Measurements from ENCODE around the gene NDUFS2.

Gene NDUFS2

GRCh38 chr1:161196521-161197451, 5.4 kb upstream of the NDUFS2 start:
- H3K9ac ChIP-seq (ENCODE audit: insufficient read length, low read depth), result peak overlapping the region; percentile 86
- H3K4me3 ChIP-seq (ENCODE audit: insufficient read length, low read depth), result peak overlapping the region; percentile 52
- no peak for TF ChIP-seq SUZ12 (IDR thresholded peaks at IDR 0.05; ENCODE audit: extremely low read depth, insufficient read depth, insufficient read length)
- no peak for TF ChIP-seq YY1 (IDR thresholded peaks at IDR 0.05; ENCODE audit: insufficient read depth, insufficient read length)
- TF ChIP-seq ZNF274 (IDR thresholded peaks at IDR 0.05; ENCODE audit: low read depth, low read length), result no peak
- H3K27me3 ChIP-seq (ENCODE audit: insufficient read depth, insufficient read length), result no peaks in the 10 kb centered on the region
- H3K9me3 ChIP-seq (ENCODE audit: insufficient read depth, low read length), result no peaks in the 10 kb centered on the region
- H3K4me1 ChIP-seq (ENCODE audit: insufficient read depth, insufficient read length), result peaks cover 38% of the 10 kb centered on the region
- H3K36me3 ChIP-seq (ENCODE audit: insufficient read depth, insufficient read length, low read length), result peaks cover 45% of the 10 kb centered on the region
- no peak for DNase-seq (ENCODE audit: low read depth, low spot score)

- TF ChIP-seq ZNF274 (IDR thresholded peaks at IDR 0.05; ENCODE audit: low read depth, low read length), result no peak
- Histone ChIP-seq H3K9ac (ENCODE audit: insufficient read length, low read depth) (peak overlapping the region; percentile 86), H3K4me1 (ENCODE audit: insufficient read depth, insufficient read length) (peaks cover 40% of the 10 kb centered on the region)
Observed at GRCh38 chr1:161197560-161198193, 4.5 kb upstream of the NDUFS2 start.

GRCh38 chr1:161198194-161198896, 3.8 kb upstream of the NDUFS2 start:
- no peaks in the 10 kb centered on the region for H3K27me3 ChIP-seq (ENCODE audit: insufficient read depth, insufficient read length)
- TF ChIP-seq SUZ12 (IDR thresholded peaks at IDR 0.05; ENCODE audit: extremely low read depth, insufficient read depth, insufficient read length) (no peak), ZNF274 (IDR thresholded peaks at IDR 0.05; ENCODE audit: low read depth, low read length) (no peak), YY1 (IDR thresholded peaks at IDR 0.05; ENCODE audit: insufficient read depth, insufficient read length) (no peak)
- DNase-seq (ENCODE audit: low read depth, low spot score), result peak; percentile 55
- peak overlapping the region; percentile 52 for H3K4me3 ChIP-seq (ENCODE audit: insufficient read length, low read depth)
- no peaks in the 10 kb centered on the region for H3K9me3 ChIP-seq (ENCODE audit: insufficient read depth, low read length)
- peaks cover 41% of the 10 kb centered on the region for H3K4me1 ChIP-seq (ENCODE audit: insufficient read depth, insufficient read length)
- peaks cover 34% of the 10 kb centered on the region for H3K36me3 ChIP-seq (ENCODE audit: insufficient read depth, insufficient read length, low read length)
- peak overlapping the region; percentile 86 for H3K9ac ChIP-seq (ENCODE audit: insufficient read length, low read depth)

More at GRCh38 chr1:161197560-161198193, 4.5 kb upstream of the NDUFS2 start:
- H3K36me3 ChIP-seq (ENCODE audit: insufficient read depth, insufficient read length, low read length), result peaks cover 37% of the 10 kb centered on the region
- H3K27me3 ChIP-seq (ENCODE audit: insufficient read depth, insufficient read length), result no peaks in the 10 kb centered on the region
- no peaks in the 10 kb centered on the region for H3K9me3 ChIP-seq (ENCODE audit: insufficient read depth, low read length)
- DNase-seq (ENCODE audit: low read depth, low spot score), result no peak
- H3K4me3 ChIP-seq (ENCODE audit: insufficient read length, low read depth), result peak overlapping the region; percentile 52

GRCh38 chr1:161198897-161199431, 3.2 kb upstream of the NDUFS2 start, which contains the start of gene ADAMTS4:
Gene ADAMTS4 (minus strand): TSS chr1:161199054. CDS start chr1:161198627, 427 bp downstream.
- Histone ChIP-seq H3K4me1 (ENCODE audit: insufficient read depth, insufficient read length) (peaks cover 42% of the 10 kb centered on the region), H3K36me3 (ENCODE audit: insufficient read depth, insufficient read length, low read length) (peaks cover 34% of the 10 kb centered on the region), H3K9ac (ENCODE audit: insufficient read length, low read depth) (peak within 1 kb of the TSS; percentile 86), H3K4me3 (ENCODE audit: insufficient read length, low read depth) (peak within 1 kb of the TSS; percentile 52), H3K9me3 (ENCODE audit: insufficient read depth, low read length) (no peaks in the 10 kb centered on the region), H3K27me3 (ENCODE audit: insufficient read depth, insufficient read length) (no peaks in the 10 kb centered on the region)
- no peak for DNase-seq (ENCODE audit: low read depth, low spot score)
- no peak for TF ChIP-seq ZNF274 (IDR thresholded peaks at IDR 0.05; ENCODE audit: low read depth, low read length)
- no peak for TF ChIP-seq SUZ12 (IDR thresholded peaks at IDR 0.05; ENCODE audit: extremely low read depth, insufficient read depth, insufficient read length)
- no peak for TF ChIP-seq YY1 (IDR thresholded peaks at IDR 0.05; ENCODE audit: insufficient read depth, insufficient read length)

GRCh38 chr1:161199506-161200139, 2.5 kb upstream of the NDUFS2 start:
- H3K36me3 ChIP-seq (ENCODE audit: insufficient read depth, insufficient read length, low read length), result peaks cover 35% of the 10 kb centered on the region
- no peak for DNase-seq (ENCODE audit: low read depth, low spot score)
- peaks cover 42% of the 10 kb centered on the region for H3K4me1 ChIP-seq (ENCODE audit: insufficient read depth, insufficient read length)
- no peaks in the 10 kb centered on the region for H3K9me3 ChIP-seq (ENCODE audit: insufficient read depth, low read length)
- H3K27me3 ChIP-seq (ENCODE audit: insufficient read depth, insufficient read length), result no peaks in the 10 kb centered on the region
- TF ChIP-seq ZNF274 (IDR thresholded peaks at IDR 0.05; ENCODE audit: low read depth, low read length), result no peak
- TF ChIP-seq SUZ12 (IDR thresholded peaks at IDR 0.05; ENCODE audit: extremely low read depth, insufficient read depth, insufficient read length), result no peak
- no peak for TF ChIP-seq YY1 (IDR thresholded peaks at IDR 0.05; ENCODE audit: insufficient read depth, insufficient read length)
- peak overlapping the region; percentile 12 for H3K4me3 ChIP-seq (ENCODE audit: insufficient read length, low read depth)
- H3K9ac ChIP-seq (ENCODE audit: insufficient read length, low read depth), result peak overlapping the region; percentile 86

- no peak overlapping the region for H3K4me3 ChIP-seq (ENCODE audit: insufficient read length, low read depth)
- H3K9ac ChIP-seq (ENCODE audit: insufficient read length, low read depth), result peak overlapping the region; percentile 96
Observed at GRCh38 chr1:161200421-161200991, 1.7 kb upstream of the NDUFS2 start.

More at GRCh38 chr1:161200421-161200991, 1.7 kb upstream of the NDUFS2 start:
- no peaks in the 10 kb centered on the region for H3K9me3 ChIP-seq (ENCODE audit: insufficient read depth, low read length)
- peak; percentile 59 for DNase-seq (ENCODE audit: low read depth, low spot score)
- peaks cover 42% of the 10 kb centered on the region for H3K4me1 ChIP-seq (ENCODE audit: insufficient read depth, insufficient read length)
- TF ChIP-seq SUZ12 (IDR thresholded peaks at IDR 0.05; ENCODE audit: extremely low read depth, insufficient read depth, insufficient read length) (no peak), YY1 (IDR thresholded peaks at IDR 0.05; ENCODE audit: insufficient read depth, insufficient read length) (no peak), ZNF274 (IDR thresholded peaks at IDR 0.05; ENCODE audit: low read depth, low read length) (no peak)
- H3K27me3 ChIP-seq (ENCODE audit: insufficient read depth, insufficient read length), result no peaks in the 10 kb centered on the region
- peaks cover 35% of the 10 kb centered on the region for H3K36me3 ChIP-seq (ENCODE audit: insufficient read depth, insufficient read length, low read length)
